Measurements from ENCODE around the gene ZNF195. TPM values are rescaled to one million over a fixed set of nuclear protein-coding genes. Genes with fewer than 3 reads are reported as not detected.
"Not testable (repeated sequence)": the region's sequence is repeated elsewhere in the genome, so short reads cannot be mapped to it uniquely, and the experiment has no call there.

ZNF195 gene
- polyA plus RNA-seq (2013, experiment 1 of 2; ENCODE audit: insufficient read length), result 9.8 TPM
- polyA plus RNA-seq (2013, experiment 2 of 2; ENCODE audit: insufficient read length), result 10.6 TPM

DNA sequence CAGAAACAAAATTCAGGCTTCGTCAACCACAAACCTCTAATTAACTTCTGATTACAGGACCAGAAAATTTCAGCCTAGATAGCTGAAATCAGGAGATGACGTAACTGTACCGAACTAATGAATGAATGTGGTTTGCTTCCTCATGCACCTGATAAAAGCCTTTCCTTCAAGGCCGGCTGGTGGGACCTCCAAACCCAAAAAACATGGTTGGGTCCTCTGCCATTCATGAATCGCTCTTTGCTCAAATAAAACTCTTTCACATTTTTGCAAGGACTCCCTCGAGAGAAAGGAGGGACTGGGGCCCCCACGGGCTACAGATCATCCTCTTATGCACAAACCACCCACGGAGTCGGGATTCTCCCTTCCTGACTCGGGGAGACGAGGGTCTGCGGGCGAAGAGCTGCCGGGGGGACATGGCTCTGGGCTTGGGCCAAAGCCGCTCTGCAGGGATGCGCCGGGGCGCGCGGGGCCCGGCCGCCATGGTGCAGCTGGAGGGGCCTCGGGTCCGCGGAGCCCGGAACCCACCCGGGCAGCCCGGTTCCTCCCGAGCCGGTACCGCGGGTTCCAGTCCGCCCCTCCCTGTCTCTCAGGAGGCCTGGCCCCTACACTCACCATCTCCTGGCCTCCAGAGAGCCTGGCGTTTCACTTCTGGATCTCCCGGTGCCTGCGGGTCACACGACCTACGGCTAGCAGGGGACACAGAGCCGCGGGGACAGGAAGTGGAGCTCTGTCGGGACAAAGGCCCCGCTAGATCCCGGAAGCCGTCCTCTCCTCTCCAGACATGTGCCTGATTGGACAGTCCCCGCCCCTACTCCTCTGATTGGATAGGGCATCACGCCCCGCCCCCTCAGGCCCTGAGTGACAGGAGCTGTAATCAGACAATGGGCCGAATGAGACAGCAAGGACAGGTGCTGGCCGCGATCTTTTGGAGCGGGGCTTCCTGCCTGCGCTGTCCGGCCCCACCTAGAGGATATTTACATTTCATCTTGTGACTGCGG is at the start of gene ZNF195:
ZNF195 (minus strand) TSS at position 721 of the 998 bp plus-strand sequence; CDS start at position 615, 106 bp downstream.
- DNase-seq, result peak; percentile 96

- not testable (repeated sequence) for DNase-seq
These were observed 49.1 kb upstream of the ZNF195 start for GRCh38 chr11:3428076-3428475.

DNA sequence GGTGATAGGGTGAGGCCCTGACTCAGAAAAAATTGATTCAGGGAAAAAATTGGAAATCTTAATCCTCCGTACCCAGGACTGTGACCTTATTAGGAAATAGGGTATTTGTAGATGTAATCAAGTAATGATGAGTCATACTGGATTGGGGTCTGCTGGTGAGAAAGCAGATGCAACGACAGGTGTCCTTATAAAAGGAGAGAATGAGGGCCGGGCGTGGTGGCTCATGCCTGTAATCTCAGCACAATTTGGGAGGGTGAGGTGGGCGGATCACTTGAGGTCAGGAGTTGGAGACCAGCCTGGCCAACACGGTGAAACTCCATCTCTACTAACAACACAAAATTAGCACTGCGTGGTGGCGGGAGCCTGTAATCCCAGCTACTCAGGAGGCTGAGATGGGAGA is 47.6 kb upstream of the ZNF195 start:
- not testable (repeated sequence) for DNase-seq

- DNase-seq, result not testable (repeated sequence)
These were observed 45.0 kb upstream of the ZNF195 start for GRCh38 chr11:3423928-3424327.

- peak; percentile 6 for DNase-seq
These were observed 44.3 kb upstream of the ZNF195 start for GRCh38 chr11:3423138-3423731.

GRCh38 chr11:3422380-3423137 is 43.6 kb upstream of the ZNF195 start:
- peak; percentile 97 for DNase-seq

DNA sequence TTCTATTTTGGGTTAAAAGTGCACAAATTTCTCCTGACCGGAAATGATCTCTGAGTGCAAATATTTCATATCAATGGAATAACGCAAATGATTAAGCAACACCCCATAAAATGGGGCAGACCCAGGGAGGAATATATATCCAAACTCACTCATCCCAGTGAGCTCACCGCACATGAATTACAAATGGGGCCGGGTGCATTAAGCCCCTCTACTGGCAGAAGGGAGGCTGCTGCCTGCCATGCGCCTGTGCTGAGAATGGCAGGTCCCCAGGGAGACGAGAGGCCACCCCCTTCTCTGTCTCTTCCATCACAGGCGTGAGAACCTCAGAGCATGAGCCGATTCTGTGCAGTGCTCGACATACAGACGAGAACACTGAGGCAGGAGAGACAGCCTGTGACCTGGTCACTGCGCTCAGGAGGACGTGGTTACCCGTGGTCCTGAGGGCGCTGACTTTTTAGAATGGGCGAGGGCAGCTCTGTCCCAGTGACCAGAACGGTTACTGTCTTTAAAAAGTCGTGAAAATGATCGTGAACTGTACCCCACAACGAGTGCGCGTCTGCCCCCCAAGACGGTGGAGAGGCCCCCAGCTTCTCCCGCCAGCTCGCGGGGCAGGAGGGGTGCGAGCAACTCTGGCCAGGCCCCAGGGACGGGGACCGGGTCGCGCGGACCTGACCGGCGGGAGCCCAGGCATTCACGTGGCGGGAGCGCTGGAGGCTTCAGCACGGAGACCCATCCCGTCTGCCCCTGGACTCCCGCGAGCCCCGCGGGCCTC is 42.8 kb upstream of the ZNF195 start:
- DNase-seq, result peak; percentile 61

DNA sequence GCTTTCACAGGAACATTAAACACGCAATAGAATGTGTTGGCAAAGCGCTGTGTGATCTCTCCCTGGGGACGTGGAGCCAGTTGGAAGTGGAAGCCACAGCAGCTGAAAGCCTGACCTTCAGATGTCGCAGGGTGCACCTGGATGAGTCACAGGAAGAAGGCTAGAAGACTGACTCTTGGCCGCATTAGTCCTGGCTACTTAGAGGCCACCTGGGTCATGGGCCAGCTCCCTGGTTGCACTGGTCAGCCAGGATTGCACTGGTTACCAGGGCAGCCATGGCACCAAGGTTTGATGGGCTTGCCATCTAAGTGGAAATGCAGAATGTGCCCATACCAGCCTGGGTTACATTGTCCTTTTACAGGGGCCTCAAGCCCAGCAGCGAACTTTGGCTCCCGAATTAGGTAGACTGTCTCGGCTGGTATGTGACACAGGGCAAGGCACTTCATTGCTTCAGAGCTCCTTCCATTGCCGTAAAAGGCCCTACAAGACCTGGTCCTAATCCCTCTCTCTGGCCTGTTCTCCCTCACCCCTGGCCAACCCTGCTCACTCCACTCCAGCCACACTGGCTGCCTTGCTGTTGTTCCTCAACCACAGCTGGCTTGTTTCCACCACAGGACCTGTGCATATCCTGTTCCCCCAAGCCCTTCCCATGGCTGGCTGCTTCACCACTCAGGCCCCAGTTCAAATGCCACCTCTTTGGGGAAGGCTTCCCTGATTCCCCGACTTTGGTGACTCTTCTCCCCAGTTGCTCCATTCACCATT is 41.5 kb upstream of the ZNF195 start:
- DNase-seq, result not testable (repeated sequence)

DNA sequence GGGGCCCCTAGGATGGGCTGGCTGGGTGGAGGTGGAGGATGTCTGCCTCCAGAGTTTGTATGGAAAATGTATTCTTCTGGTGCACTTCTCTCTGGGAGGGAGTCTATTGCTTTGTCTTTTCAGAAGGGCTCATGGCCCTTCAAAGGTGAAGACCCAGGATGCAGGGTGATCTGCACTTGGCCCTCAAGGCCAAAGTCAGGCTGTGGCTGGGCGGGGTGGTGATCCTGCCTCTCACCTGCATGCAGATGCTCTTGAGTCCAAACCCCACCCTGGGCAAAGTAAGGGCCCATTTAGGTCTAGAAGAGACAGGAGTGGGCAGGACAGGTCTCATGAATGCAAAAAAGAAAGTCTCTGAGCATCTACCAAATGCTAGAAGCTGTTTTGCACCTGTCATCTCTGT is 40.5 kb upstream of the ZNF195 start:
- DNase-seq, result not testable (repeated sequence)

GRCh38 chr11:3417047-3417446 is 38.1 kb upstream of the ZNF195 start:
- peak; percentile 60 for DNase-seq

GRCh38 chr11:3415301-3415700 is 36.4 kb upstream of the ZNF195 start:
- not testable (repeated sequence) for DNase-seq

GRCh38 chr11:3413666-3414065 is 34.7 kb upstream of the ZNF195 start:
- not testable (repeated sequence) for DNase-seq

- DNase-seq, result no peak
These were observed 33.9 kb upstream of the ZNF195 start for GRCh38 chr11:3412837-3413236.

DNA sequence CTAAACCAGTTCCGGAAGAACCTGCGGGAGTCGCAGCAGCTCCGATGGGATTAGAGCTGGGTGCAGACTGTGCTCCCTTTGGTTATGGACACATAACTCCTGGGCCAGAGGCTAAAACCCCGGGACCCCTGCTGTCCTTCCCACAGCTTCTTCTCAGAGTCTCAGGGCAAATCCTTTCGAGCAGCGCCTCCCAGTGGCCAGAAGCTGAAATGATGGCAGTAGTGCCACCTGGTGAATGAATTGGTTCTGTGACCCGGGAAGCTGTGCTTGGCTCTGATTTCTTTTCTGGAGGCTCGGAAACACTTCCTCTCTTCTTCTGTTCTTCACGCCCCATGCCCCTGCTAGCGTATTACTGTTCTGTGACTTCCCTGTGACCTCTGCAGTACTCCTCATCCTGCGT is 29.8 kb upstream of the ZNF195 start:
- DNase-seq, result peak; percentile 69

GRCh38 chr11:3408058-3408605 is 29.2 kb upstream of the ZNF195 start:
- not testable (repeated sequence) for DNase-seq

DNA sequence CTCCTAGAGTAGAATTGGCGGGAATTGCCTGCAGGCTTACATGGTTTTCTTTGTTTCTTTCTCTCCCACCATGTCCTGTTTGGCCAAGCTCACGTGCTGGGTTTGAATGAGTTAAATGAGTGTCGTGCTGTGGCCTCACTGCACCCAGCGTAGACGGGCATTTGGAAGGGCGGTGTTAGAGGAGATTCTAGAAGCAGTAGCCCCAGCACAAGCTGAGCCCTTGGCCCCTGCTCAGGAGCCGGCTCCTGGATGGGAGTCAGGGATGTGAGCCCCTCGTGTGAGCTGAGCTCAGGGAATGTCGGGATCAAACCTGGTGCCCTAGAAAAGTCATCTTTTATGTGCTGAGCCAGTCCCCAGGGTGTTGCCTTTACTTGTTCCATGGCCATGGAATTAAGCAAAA is 28.0 kb upstream of the ZNF195 start:
- not testable (repeated sequence) for DNase-seq

DNA sequence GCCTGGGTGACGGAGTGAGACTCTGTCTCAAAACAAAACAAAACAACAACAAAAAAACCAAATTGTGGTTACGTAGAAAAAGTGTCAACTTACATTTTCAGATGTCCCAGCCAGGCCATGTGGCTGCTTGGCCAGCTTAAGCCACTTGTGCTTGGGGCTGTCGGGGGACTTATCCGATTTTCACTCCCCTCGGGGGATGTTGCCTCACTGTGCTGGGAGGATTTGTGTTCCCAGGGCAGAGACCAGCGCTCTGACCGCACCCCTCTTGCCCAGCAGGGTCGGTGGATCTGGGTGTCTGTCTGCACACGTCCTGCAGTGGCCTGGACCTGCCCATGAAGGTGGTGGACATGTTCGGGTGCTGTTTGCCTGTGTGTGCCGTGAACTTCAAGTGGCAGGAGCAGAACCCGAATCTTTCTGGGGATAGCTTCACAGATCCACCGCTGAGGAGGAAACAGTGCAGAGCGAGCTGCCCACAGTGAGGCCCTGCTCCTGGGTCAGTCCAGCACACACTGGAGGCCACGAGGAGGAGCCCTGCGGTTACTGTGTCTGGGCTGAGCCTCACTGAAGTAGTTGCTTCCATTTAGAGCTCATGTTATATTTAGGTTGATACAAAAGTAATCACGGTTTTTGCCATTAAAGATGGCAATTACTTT is 27.4 kb upstream of the ZNF195 start:
- DNase-seq, result not testable (repeated sequence)

GRCh38 chr11:3404076-3404925 is 25.4 kb upstream of the ZNF195 start:
- not testable (repeated sequence) for DNase-seq

- not testable (repeated sequence) for DNase-seq
These were observed 23.9 kb upstream of the ZNF195 start for GRCh38 chr11:3402861-3403250.

Data from fibroblast of skin of scalp (primary cell).